Smooth muscle cell (in vitro differentiated cells): ENCODE results near the gene PPP1CC. TPM values are rescaled to one million over a fixed set of nuclear protein-coding genes. Genes with fewer than 3 reads are reported as not detected.

ENCODE experiments used
- DNase-seq: peaks from one replicate; lab custom pipeline; 2025; ENCODE audit not compliant: unreplicated experiment; lab: John Stamatoyannopoulos, UW
- H2AFZ ChIP-seq: fragments of 200-600 bp; sonication (generic); 2 replicates; pipeline ENCODE4 v1.6.0; 2016; ENCODE audit warnings: antibody characterized with exemption, low read depth, mild to moderate bottlenecking
- H3F3A ChIP-seq: fragments of 200-600 bp; sonication (generic); 2 replicates; pipeline ENCODE4 v1.6.0; 2017; ENCODE audit warnings: antibody characterized with exemption, low read depth
- H3K27ac ChIP-seq: fragments of 200-600 bp; sonication (generic); 2 replicates; pipeline ENCODE4 v1.5.1; 2016; ENCODE audit warnings: low read depth, mild to moderate bottlenecking
- H3K27me3 ChIP-seq: fragments of 200-600 bp; sonication (generic); 2 replicates; pipeline ENCODE4 v1.6.1; 2016; ENCODE audit warnings: low read depth, mild to moderate bottlenecking
- H3K36me3 ChIP-seq: fragments of 200-600 bp; sonication (generic); 2 replicates; pipeline ENCODE4 v1.5.1; 2016; ENCODE audit warnings: low read depth
- H3K4me1 ChIP-seq: fragments of 200-600 bp; sonication (generic); 2 replicates; pipeline ENCODE4 v1.5.1; 2016; ENCODE audit warnings: low read depth
- H3K4me2 ChIP-seq: fragments of 200-600 bp; sonication (generic); 2 replicates; pipeline ENCODE4 v1.6.0; 2016; ENCODE audit warnings: mild to moderate bottlenecking
- H3K4me3 ChIP-seq: fragments of 200-600 bp; sonication (generic); 2 replicates; pipeline ENCODE4 v1.5.1; 2016; ENCODE audit warnings: mild to moderate bottlenecking
- H3K79me2 ChIP-seq: fragments of 200-600 bp; sonication (generic); 2 replicates; pipeline ENCODE4 v1.6.0; 2016; ENCODE audit warnings: low read depth, mild to moderate bottlenecking
- H3K9ac ChIP-seq: fragments of 200-600 bp; sonication (generic); 2 replicates; pipeline ENCODE4 v1.6.0; 2016; ENCODE audit warnings: low read depth
- H3K9me3 ChIP-seq: fragments of 200-600 bp; sonication (generic); replicated peaks from 2 replicates; pipeline ENCODE4 v1.5.1; 2016; ENCODE audit warnings: low read depth
- H4K20me1 ChIP-seq: fragments of 200-600 bp; sonication (generic); 2 replicates; pipeline ENCODE4 v1.6.0; 2016; ENCODE audit warnings: low read depth
- CTCF ChIP-seq: fragments of 200-600 bp; sonication (generic); IDR thresholded peaks from 2 replicates; pipeline ENCODE4 v1.5.1; 2017; ENCODE audit warnings: borderline replicate concordance, mild to moderate bottlenecking, antibody characterized with exemption; ENCODE audit not compliant: insufficient read depth, poor library complexity, severe bottlenecking
- WGBS: methylation state at CpG from one replicate; pipeline ENCODE4 v1.1.7; 2016; ENCODE audit warnings: low lambda C conversion rate; 5-methylcytosine and 5-hydroxymethylcytosine counted together
- polyA plus RNA-seq: library from polyadenylated mRNA; unstranded; fragments of >200 nt; fragmentation: Nextera tagmentation; extraction: Ambion mirVana; gene quantifications from 2 replicates; pipeline ENCODE4 v1.2.1, GENCODE V29; 2016
- total RNA-seq: library from RNA; depleted of rRNA; stranded (reverse); fragments of >200 nt; gene quantifications from 2 replicates; pipeline ENCODE4 v1.2.3, GENCODE V29; 2014

PPP1CC gene
- total and polyA plus RNA-seq, 2 experiments from 2014 or later: 34.9 to 105 TPM

- Histone ChIP-seq H3K9ac (no peak overlapping the region), H3K9me3 (no peaks in the 10 kb centered on the region), H3K4me3 (no peak overlapping the region), H3K27ac (peak overlapping the region; percentile 6), H3K36me3 (no peaks in the 10 kb centered on the region), H3F3A (peaks cover 8% of the 10 kb centered on the region), H2AFZ (no peak overlapping the region), H3K4me2 (no peak overlapping the region), H4K20me1 (no peaks in the 10 kb centered on the region), H3K79me2 (no peaks in the 10 kb centered on the region), H3K27me3 (no peaks in the 10 kb centered on the region), H3K4me1 (no peaks in the 10 kb centered on the region)
- no peak for TF ChIP-seq CTCF
- WGBS: 68% methylated on average over 13 of the region's 13 CpGs
- DNase-seq: no peak
Observed at GRCh38 chr12:110750784-110751461, 8.2 kb upstream of the PPP1CC start.

GRCh38 chr12:110746550-110746949, 3.9 kb upstream of the PPP1CC start:
- Histone ChIP-seq H2AFZ (no peak overlapping the region), H3F3A (peaks cover 8% of the 10 kb centered on the region), H3K4me2 (no peak overlapping the region), H3K27me3 (no peaks in the 10 kb centered on the region), H3K27ac (no peak overlapping the region), H3K4me3 (no peak overlapping the region), H3K4me1 (no peaks in the 10 kb centered on the region), H4K20me1 (peaks cover 6% of the 10 kb centered on the region), H3K36me3 (no peaks in the 10 kb centered on the region), H3K79me2 (peaks cover 11% of the 10 kb centered on the region), H3K9ac (no peak overlapping the region), H3K9me3 (no peaks in the 10 kb centered on the region)
- DNase-seq: no peak
- WGBS: 92% methylated on average over 6 of the region's 6 CpGs
- no peak for TF ChIP-seq CTCF

GRCh38 chr12:110745542-110746284, 3.0 kb upstream of the PPP1CC start:
- no peak for DNase-seq
- no peak overlapping the region for H3K27ac ChIP-seq
- no peak overlapping the region for H3K9ac ChIP-seq
- H4K20me1 ChIP-seq: peaks cover 14% of the 10 kb centered on the region
- H2AFZ ChIP-seq: no peak overlapping the region
- peaks cover 19% of the 10 kb centered on the region for H3K79me2 ChIP-seq
- 88% methylated on average over 15 of the region's 16 CpGs for WGBS
- H3K4me1 ChIP-seq: peaks cover 6% of the 10 kb centered on the region
- H3K9me3 ChIP-seq: no peaks in the 10 kb centered on the region
- H3K36me3 ChIP-seq: no peaks in the 10 kb centered on the region
- TF ChIP-seq CTCF: no peak
- H3K4me2 ChIP-seq: no peak overlapping the region
- no peak overlapping the region for H3K4me3 ChIP-seq
- H3K27me3 ChIP-seq: no peaks in the 10 kb centered on the region
- peaks cover 4% of the 10 kb centered on the region for H3F3A ChIP-seq
